C4-2B (cell line): ENCODE data around the gene RFC3.

ENCODE experiments used
- H3K27ac ChIP-seq: fragments of 450-650 bp; 2 replicates; pipeline ENCODE4 v1.5.1; 2017
- CTCF ChIP-seq: fragments of 450-650 bp; conservative IDR thresholded peaks from 2 replicates; pipeline ENCODE4 v1.5.1; 2017; ENCODE audit warnings: mild to moderate bottlenecking
- ZFX ChIP-seq: fragments of 450-650 bp; IDR thresholded peaks from 2 replicates; pipeline ENCODE4 v1.6.1; 2017

The RFC3 gene

GRCh38 chr13:33855371-33855895 lies 37.5 kb downstream of the RFC3 start:
- no peak for TF ChIP-seq CTCF
- TF ChIP-seq ZFX, result no peak

GRCh38 chr13:33859691-33860303 lies 41.8 kb downstream of the RFC3 start:
- TF ChIP-seq CTCF (no peak), ZFX (no peak)
- H3K27ac ChIP-seq, result no peak overlapping the region

More at GRCh38 chr13:33855371-33855895, 37.5 kb downstream of the RFC3 start:
- no peak overlapping the region for H3K27ac ChIP-seq

GRCh38 chr13:33860526-33860925 lies 42.6 kb downstream of the RFC3 start:
- no peak for TF ChIP-seq ZFX
- TF ChIP-seq CTCF, result no peak
- H3K27ac ChIP-seq, result no peak overlapping the region

GRCh38 chr13:33862016-33862415 lies 44.1 kb downstream of the RFC3 start:
- H3K27ac ChIP-seq, result no peak overlapping the region
- TF ChIP-seq ZFX, result no peak
- no peak for TF ChIP-seq CTCF

- no peak overlapping the region for H3K27ac ChIP-seq
- TF ChIP-seq CTCF (no peak), ZFX (no peak)
These were observed 45.3 kb downstream of the RFC3 start for GRCh38 chr13:33863188-33863789.

GRCh38 chr13:33865945-33866344 lies 48.0 kb downstream of the RFC3 start:
- no peak overlapping the region for H3K27ac ChIP-seq

More at GRCh38 chr13:33865945-33866344, 48.0 kb downstream of the RFC3 start:
- TF ChIP-seq ZFX (no peak), CTCF (no peak)
